GM19239 (cell line): ENCODE measurements around the gene SACM1L.
A peak's percentile ranks its signal among the peaks of the same experiment; 100 is the strongest.

Source experiments
- DNase-seq: peaks from one replicate; pipeline ENCODE4 v3.0.0; 2011; ENCODE audit warnings: low spot score; ENCODE audit not compliant: insufficient read length
- FAIRE-seq: peaks from 2 replicates; lab custom pipeline; 2011; peaks lifted over from hg19 to GRCh38; lab: Jason Lieb, UNC

Gene SACM1L

GRCh38 chr3:45688882-45689786 lies at the start of gene SACM1L:
Gene SACM1L (plus strand): TSS chr3:45689396. CDS start chr3:45689466, 70 bp downstream.
- FAIRE-seq (peak; percentile 89), DNase-seq (peak; percentile 55)

DNA sequence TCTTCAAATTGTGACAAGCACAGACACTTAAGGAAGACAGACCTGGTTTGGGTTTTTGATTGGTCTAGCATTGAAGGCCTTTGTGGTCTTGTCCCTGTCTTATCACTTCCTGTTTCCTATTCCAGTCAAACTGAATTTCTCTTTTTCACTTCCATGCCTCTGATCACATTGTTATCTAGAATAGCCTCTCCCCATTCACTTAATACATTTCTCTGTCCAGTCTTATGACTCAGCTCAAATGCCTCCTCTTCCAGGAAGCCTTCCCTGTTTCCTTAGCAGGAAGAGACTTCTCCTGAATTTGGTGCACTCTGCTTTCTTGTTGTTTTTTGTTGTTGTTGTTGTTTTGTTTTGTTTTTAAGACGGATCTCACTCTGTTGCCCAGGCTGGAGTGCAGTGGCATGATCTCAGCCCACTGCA lies 49.1 kb upstream of the SACM1L start:
- DNase-seq (no peak), FAIRE-seq (no peak)

DNA sequence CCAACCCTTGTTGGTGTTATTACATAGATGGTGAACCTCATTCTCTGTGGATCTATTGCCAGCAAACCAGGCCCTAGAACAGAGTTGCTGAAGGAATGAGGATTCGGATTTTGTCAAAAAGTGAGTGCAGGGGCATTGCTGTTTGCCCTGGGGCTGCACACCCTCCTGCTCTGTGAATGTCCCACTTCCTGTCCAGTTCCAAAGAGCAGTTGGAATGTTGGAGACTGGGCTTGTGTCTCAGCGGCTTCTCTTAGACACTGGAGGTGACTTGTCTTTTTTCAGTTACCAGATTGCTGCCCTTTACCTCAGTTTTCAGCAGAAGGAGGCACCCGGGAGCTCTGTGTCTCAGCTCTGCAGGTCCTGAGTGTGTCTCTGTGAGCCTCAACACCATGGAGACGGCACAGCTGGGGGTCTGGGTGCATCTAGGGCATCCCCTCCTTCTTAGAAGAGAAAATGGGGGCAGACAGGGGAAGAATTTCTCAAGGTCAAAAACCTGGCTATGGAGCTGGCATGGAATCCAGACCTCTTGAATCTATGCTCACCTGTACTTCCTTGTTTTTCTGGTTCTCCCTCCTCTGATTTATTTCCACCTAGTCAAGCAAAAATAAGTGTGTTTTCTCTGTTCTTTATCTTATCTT lies 48.4 kb upstream of the SACM1L start:
- no peak for DNase-seq
- no peak for FAIRE-seq

DNA sequence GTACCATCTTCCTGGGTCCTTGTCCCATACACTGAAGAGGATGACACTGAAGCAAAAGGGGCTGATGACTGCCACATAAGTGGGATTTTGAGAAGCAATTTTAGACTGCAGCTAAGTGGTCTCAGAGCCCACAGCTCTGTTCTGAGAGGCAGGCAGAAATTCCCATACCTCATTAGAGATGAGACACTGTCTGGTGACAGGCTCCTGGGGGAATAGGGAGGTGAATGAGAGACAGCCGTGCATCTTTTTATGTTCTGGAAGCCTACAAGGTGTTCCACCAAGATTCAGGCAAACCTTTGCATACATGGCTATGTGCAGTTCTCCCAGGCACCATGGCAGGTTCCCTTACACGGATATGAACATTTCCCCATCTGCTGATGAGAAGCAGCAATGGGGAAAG lies 47.4 kb upstream of the SACM1L start:
- no peak for FAIRE-seq
- no peak for DNase-seq

DNA sequence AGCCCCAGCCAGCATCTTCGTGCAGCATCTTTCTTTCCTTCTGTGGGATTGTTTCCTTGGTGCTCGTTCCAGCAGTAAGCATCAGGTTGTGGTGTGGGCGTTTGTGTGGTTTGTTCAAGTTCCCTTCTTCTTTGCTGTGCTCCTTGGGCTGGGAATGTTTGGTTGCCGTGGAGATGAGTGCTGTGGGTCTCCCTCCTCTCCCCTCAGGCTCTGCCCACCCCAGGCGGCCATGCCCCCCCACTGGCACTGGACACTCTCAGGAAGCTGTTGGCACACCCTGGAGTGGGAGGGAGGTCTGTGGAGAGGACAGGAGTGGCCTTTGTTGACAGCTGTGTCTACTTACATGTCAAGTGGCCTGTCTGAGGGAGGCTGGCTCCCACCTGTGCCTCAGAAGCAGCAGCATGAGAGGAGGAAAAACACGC lies 46.5 kb upstream of the SACM1L start:
- DNase-seq (no peak), FAIRE-seq (no peak)

DNA sequence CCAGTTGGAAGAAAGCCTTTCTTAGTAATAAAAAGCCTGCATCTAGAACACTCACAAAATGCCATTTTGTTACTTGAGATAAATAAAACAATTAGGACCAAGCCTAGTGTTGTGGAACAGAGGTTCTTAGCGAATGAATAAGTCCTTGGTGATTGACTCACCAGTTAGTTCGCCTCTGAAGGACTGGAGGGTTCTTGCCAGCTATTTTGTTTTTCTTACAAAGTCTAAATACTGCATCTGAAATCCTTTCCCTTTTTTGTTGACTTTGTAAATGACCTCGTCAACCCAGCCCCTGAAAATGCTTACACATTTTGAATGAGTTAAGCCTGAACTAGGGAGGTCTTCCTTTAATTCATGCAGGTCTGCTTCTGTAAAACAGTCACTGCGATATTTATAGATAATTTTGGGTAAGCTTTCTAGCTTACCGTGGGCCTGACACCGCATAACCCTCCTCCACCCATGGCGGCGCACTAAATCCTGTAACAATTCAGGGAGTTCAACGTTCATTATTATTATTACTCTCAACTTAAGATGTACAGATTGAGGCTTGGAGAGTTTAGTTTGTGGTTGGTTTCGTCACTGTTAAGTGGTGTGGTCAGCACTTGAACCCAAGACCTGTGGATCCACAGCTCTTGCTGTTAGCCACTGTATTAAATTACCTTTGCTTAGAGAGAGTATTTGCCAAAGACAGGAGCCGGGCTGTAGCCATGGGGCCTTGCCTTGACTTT lies 45.0 kb upstream of the SACM1L start:
- DNase-seq: no peak
- FAIRE-seq: no peak

DNA sequence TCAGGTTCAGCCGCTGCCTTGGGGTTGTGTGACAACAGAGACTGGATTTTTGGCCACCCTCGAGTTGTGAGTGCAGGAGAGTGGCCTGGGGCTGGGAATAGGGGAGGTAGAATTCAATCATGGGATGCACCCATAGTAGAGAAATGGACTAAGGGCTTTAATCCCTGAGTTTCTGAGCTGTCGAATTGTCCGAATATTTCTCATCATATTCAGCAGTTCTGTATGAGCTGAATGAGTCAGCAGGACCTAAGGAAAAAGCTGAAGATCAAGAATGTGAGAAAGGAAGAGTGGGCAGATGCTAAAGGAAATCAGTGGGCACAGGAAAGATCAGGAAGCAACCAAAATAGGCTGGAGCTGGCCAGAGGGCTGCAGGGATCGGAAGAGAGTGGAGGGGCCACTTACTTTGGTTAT lies 44.4 kb upstream of the SACM1L start:
- DNase-seq: no peak
- no peak for FAIRE-seq

- DNase-seq: no peak
- FAIRE-seq: no peak
These were observed 43.1 kb upstream of the SACM1L start for GRCh38 chr3:45646051-45646585.

GRCh38 chr3:45647148-45647619 lies 42.0 kb upstream of the SACM1L start:
- DNase-seq (no peak), FAIRE-seq (no peak)

GRCh38 chr3:45653205-45653604 lies 36.0 kb upstream of the SACM1L start:
- FAIRE-seq (no peak), DNase-seq (no peak)

- FAIRE-seq: no peak
These were observed 34.7 kb upstream of the SACM1L start for GRCh38 chr3:45654397-45654944.

DNA sequence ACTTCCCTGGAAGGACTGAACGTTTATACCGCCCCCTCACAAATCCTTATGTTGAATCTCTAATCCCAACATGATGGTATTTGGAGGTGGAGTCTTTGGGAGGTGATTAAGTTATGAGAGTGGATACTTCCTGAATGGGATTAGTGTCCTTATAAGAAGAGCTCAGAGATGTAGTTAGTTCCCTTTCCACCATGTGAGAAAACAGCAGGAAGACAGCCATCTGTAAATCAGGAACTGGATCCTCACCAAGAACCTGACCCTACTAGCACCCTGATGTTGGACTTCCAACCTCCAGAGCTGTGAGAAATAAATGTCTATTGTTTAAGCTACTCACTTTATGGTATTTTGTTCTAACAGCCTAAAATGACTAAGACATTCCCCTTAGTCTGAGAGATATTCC lies 33.3 kb upstream of the SACM1L start:
- DNase-seq (no peak), FAIRE-seq (no peak)

More at GRCh38 chr3:45654397-45654944, 34.7 kb upstream of the SACM1L start:
- DNase-seq: no peak

GRCh38 chr3:45656575-45657363 lies 32.4 kb upstream of the SACM1L start:
- FAIRE-seq (peak; percentile 92), DNase-seq (peak; percentile 68)

DNA sequence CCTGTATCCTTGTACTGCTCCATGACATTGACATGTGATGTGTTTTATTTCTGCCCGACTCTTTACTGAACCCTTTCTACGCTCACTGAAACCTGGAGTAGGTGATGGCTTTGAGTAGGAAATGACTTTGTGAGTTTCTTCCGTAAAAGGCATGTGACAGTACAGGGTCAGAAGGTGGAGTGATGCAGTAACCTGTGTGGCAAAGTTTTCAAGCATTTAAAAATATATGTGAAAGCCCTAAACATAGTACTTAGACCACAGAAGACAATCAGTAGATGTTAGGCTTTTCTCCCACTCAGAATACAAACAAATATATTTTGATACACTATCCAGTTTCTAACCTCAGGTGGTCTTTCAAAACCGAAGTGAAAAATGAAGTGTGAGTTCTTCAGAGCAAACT lies 31.3 kb upstream of the SACM1L start:
- DNase-seq: no peak
- FAIRE-seq: peak; percentile 78

DNA sequence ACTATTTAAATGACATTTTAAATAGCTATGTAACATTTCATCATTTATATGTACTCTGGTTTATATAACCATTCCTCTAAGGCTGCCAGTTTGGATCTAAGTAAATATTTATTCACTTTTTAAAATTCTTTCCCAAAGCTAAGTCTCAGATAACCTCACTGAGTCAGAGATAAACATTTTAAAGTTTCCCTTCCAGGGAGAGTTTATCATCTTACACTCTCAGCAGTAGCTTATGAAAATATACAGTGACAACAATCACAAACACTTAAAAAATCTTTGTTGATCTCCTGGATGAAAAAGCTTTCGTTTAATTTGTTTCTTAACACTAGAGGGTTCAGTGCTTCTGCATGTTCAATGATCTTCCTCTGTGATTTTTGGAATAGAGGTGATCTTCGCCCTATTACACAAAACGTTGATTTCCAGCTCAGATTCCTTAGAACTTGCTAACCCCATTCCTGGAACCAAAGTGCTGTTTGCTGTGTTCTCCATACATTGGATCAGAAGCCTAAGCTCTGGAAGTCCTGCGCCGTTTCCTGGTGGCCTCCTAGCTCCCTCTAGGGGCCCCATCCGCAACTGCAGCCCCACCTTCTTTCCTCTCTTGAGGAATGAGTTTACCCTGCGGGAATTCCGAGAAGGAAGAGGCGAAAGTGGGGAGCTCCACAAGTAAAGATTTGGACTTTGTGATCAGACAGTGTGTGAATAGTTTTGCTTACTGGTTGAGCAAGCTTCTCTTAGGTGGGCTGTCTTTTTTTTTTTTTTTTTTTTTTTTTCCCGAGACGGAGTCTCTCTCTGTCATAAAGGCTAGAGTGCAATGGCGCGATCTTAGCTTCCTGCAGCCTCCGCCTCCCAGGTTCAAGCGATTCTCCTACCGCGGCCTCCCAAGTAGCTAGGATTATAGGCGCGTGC lies 29.3 kb upstream of the SACM1L start:
- DNase-seq: no peak
- FAIRE-seq: peak; percentile 62

GRCh38 chr3:45660567-45660901 lies 28.7 kb upstream of the SACM1L start:
- DNase-seq: no peak
- FAIRE-seq: no peak

GRCh38 chr3:45664578-45664977 lies 24.6 kb upstream of the SACM1L start:
- peak; percentile 54 for DNase-seq
- FAIRE-seq: peak; percentile 80

DNA sequence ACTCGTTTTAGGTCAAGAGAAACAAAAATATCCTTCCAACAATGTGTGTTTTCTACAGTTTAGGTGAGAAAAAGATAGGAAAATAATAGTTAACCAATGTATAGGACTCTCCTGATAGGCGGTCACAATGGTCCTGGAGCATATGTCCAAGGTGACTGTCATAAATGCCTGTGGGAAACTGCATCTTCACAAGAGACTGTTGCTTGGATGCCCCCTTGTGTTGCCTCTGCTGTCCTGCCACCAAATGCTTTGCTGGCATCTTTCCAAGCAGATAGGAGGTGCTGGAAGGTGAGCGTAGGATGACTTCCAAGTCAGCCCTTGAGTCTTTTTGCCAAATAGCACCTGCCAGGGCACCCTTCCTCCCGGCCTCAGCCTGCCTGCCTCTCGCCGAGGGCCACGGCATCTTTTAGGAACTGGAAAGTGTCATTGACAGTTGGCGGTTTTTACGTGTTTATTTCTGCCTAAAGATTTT lies 24.1 kb upstream of the SACM1L start:
- no peak for DNase-seq
- no peak for FAIRE-seq
